Activated T-cell treated with anti-CD3 and anti-CD28 coated beads for 24 hours (primary cell): Measurements from ENCODE around the gene ST6GALNAC2.
A peak's percentile ranks its signal among the peaks of the same experiment; 100 is the strongest.
"Not testable (repeated sequence)": the region's sequence is repeated elsewhere in the genome, so short reads cannot be mapped to it uniquely, and the experiment has no call there.

Experiments
- DNase-seq: peaks from one replicate; pipeline ENCODE4 v3.0.0-alpha.2; 2020; ENCODE audit warnings: low read depth

The ST6GALNAC2 gene

GRCh38 chr17:76570877-76571471, 14.7 kb downstream of the ST6GALNAC2 start:
- DNase-seq = no peak

DNA sequence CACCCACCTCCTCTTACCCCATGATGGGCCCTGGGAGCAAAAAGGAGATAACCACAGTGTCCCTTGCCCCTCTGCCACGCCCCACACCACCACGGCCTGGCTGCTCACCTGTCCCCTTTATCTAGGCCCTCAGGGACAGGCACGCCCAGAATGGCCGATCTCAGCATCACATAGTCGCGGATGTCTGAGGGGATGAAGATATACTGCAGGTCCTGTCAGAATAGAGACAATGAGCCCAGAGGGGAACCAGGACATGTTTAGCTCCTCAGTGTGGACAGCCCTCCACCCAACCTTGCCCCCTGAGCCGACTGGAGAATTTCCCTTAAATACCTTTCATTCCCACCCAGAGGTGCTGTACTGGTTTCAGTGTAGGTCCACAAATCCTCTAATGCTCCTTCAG, 15.2 kb downstream of the ST6GALNAC2 start:
- no peak for DNase-seq

GRCh38 chr17:76569607-76570279, 15.9 kb downstream of the ST6GALNAC2 start:
- no peak for DNase-seq

DNA sequence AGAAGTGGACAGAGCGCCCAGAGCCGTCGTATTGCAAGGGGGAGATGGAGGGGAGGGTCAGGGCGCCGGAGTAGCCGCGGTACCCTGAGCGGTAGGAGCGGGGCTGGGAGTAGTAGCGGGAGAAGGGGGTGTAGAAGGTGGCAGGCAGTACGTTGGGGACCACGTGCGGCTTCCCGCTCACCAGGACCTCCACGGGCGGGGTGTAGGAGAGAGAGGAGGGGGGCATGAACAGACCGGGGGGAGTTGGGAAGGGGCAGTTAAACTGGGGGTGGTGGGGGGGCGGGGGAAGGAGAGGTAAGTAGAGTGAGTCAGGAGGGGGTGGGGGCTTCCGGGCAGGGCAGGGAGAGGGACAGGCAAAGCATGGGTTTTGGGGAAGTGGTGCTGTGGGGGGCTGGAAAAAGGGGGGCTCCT, 16.8 kb downstream of the ST6GALNAC2 start:
- DNase-seq = no peak

DNA sequence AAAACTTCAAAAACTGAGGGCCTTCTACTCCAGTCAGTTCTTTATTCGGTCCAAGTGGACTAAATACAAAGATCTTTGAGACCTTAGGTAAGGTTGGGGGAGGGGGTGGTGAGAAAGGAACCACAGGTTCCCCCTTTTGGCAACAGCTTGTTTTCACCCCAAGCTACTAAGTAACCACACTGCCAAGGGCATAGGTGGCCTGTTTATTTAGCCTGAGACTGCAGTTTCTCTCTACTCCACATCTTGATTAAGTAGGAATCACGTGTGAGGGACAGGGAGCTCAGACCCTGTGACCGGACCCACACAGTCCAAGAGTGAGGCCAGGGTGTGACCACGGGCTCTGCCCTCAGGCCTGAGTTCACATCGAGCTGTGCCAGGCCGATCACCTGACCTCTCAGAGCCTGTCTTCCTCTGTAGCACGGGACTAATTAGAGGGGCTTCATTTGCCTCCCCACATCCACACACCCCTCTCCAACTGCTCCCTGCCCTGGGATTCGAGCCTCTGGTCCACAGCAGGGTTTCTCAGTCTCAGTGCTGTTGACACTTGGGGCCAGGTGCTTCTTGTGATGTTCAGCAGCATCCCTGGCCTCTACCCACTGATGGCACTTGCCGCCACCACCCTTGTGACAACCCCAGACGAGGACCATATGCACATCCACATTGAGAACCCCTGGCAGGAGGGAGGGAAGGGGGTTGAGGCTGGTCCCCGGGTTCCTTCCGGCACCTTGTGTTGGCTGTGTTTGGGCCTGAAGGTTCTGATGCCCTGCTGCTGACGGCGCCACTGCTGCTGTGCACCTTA, 17.8 kb downstream of the ST6GALNAC2 start:
- DNase-seq = no peak

GRCh38 chr17:76566988-76567431, 18.6 kb downstream of the ST6GALNAC2 start:
- no peak for DNase-seq

GRCh38 chr17:76566613-76566943, 19.1 kb downstream of the ST6GALNAC2 start:
- no peak for DNase-seq

DNA sequence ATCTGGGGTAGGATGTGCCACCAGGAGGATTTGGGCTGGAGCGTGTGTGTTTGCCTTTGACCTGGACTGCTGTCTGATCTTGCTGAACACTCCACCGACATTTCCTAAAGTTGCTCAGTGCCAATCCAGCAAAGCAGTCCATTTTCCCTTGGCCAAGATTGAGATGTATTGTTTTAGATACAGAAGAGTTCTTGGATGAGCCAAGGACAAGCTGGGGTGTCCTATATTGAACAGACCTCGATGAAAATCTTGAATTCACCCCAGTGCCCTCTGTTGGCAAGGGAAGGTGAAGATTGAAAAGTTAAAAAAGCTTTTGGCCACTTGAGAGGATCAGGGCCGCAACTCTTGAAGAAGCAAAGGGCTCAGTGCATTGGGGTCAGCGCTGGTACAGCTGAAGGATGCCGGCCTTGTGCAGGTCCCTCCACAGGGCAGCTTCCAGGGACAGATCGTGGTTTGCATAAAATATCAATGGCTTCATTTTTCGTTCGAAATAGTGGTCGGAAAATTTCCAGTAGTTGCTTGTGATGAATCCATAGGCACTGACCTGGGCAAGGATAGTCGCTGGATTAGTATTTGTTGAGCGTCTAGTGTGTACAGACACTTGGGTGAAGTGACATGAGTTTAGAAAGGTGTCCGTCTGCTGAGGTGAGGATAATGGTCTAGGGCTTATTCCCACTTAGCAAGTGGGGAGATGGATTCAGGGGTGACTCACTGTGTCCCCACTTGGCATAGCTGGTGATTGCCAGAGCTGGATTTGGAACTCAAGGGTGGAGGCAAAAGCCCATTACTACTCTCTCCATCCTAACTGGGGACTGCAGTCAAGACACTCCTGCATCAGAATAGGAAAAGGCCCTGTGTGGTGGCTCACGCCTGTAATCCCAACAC, 19.7 kb downstream of the ST6GALNAC2 start:
- DNase-seq = no peak

DNA sequence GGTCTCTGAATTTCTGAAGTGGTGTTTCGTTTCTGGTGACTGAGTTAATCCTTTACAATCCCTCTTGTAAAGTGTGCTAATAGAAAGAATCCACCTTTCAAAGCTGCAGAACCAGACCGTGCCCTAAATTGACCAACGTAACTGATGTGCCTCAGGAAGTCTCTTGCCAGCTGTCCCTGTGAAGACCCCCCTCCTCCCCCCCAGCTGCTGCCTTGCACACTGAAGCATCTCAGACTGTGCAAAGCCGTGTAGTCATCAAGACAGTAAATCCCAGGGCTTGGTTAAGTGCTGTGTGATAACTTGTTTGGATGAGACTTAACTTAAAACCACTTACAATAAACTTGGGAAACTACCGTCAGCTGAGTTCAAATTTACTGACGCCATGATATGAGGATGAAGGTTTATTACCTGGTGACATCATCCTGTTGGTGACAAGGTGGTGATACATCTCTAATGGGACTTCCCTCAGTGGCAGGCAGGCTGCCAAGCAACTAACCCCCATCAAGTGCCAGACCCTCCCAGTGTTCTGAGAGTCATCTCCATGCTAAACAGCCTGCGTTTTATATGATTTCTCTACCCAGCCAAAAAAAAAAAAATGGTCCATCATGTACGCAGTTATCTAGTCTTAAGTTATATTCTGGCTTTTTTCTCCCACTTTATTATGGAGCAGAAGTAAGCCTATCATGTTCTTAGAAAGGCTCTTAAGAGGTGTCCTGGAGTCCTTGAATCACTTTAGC, 20.5 kb downstream of the ST6GALNAC2 start:
- DNase-seq = not testable (repeated sequence)

DNA sequence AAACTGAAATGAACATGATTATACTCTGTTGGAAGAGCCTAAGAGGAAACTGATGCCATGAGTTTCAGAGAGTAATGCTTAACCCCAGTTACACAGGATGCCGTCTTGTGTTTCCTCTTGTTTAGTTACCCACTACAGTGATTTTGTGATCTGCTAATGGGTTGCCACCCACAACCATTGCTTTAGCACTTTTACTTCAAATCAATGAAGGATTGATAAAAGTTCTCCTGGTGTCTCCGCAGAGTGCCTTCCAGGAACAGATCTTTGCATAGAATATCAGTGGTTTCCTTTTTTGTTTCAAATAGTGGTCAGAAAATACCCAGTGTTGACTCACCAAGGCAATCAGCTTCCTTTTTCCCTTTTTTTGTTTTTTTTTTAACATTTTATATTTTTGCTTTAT, 22.3 kb downstream of the ST6GALNAC2 start:
- DNase-seq = not testable (repeated sequence)

DNA sequence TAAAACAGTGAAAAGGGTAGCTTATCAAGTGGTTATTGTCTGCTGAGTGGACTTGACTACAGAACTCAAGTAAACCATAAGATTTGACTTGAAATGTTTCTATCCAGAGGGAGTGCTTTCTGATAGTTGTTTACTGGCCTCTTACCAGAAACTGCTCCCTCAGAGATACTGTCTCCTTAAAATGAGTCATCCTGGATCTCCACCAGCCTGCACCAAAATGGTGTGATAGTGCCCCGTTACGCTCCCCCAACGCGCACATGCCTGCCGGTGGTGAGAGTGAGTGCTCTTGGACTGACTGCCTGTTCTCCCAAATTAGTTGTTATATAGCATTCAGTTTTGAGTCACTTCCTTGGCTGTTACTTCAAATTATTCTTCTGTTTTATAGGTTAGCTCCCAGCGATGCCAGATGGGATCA, 22.9 kb downstream of the ST6GALNAC2 start:
- DNase-seq = no peak

- DNase-seq = no peak
These were observed 23.8 kb downstream of the ST6GALNAC2 start for GRCh38 chr17:76561799-76562268.

DNA sequence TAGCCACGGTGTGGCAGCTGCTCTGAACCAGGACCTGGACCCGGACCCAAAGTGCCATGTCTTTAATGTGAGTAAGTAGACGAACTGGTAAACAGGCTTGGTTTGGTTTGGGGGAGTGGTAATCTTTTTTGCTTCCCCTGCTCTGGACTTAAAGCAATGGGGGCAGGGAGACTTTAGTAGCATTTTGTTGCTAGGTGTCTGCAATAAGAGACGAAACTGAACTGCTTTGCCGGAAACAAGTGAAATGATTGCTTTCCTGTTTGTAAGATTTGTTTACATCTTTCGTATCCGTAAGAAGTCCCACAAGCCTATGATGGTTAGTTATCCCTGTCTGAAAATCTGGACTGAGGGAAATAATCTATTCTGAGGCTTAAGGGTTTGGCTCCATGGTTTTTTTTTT, 24.3 kb downstream of the ST6GALNAC2 start:
- no peak for DNase-seq

GRCh38 chr17:76560877-76561221, 24.8 kb downstream of the ST6GALNAC2 start:
- no peak for DNase-seq

- no peak for DNase-seq
These were observed 25.4 kb downstream of the ST6GALNAC2 start for GRCh38 chr17:76560036-76560876.

DNA sequence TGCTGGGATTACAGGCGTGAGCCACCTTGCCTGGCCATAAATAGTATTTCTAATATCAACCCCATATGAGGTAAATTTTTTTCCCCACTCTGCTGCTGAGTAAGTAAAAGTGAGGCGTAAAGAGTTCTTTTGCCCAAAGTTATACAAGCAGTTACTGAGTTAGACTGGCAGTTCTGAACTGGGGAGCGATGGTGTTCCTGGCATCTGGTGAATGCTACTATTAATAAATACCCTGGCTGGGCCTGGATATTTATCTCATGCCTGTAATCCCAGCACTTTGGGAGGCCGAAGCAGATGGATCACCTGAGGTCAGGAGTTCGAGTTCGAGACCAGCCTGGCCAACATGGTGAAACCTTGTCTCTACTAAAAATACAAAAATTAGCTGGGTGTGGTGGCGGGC, 26.2 kb downstream of the ST6GALNAC2 start:
- not testable (repeated sequence) for DNase-seq

DNA sequence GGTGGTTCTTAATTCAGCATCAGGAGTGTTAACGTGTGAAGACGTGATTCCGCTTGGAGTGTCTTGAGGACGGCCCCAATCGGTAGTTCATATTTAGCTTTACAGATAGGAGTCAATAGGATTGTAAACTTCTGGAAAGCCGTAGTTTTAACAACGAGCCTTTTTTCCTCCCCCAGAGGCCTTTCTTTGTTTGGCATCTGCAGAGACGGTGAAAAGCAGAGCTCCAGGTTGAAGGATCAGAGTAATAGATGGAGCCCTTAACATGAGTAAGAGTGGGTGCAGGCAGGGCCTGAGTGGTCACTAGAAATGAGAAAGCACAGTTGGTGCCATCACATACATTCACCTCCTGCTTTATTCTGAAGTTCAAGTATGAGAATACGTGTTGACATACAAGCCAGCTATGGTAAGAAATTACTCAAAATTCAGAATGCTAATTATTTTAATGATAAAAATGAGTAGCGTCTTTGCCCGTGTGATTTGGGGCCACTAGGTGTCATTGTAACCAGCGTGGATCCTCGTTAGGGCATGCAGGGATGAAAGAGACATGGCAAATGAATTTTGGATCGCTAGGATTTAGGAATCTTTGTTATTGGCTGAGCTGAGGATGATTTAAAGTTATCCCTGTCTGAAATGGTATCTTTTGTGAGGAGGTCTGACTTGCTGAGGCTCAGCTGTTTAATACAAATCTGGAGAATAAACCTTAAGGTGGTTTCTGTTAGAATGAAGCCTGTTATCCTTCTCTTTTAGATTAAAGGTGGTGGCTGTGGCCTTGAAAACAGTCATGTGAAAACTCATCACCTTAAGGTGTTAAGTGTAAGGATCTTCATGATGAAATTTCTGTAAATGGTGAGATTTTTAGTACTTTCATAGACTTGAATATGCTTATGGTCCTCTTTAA, 27.2 kb downstream of the ST6GALNAC2 start:
- DNase-seq = no peak

DNA sequence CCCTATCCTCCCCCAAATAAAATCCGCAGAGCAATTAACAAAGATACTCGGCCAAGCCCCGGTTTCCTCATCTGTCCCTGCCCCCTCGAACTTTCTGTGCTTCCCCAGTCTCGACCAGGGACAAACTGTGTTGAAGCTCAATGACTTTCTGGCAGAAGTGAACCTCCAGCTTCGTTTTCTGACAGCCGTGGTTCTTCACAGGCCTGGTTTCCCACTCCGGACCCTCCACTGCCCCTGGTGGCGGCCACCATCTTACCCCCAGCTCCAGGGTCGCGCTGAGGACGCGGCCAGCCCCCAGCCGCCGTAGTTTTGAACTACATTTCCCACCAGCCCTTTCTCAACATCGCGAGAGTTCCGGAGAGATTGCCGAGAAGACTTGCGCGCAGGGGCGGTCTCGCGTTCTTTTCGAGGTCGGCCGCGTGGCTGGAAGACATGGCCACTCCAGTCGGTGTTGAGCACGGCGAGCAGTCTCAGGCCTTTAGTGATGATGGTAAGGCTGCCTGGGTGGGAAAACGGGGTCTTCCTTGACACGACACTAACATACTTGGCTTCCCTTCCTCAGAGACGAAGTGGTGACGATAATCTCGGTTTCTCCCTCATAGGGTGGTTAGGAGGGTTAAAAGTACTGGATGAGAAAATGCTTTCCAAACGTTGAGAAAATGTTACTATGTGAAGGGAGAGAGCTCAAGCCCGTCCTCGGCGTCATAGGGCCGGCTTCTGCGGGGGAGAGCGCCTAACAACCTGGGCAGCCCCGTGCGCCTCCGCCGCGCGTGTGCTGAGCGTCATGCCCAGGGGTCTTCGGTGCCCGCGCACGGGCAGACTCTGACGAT, 28.1 kb downstream of the ST6GALNAC2 start:
- peak; percentile 92 for DNase-seq
